GM12872 (cell line): ENCODE results near the gene SDHAF4.

ENCODE experiments used
- TF ChIP-seq, protein P1 (sequence below): IDR thresholded peaks from 3 replicates; pipeline ENCODE4 v1.5.1; 2011; ENCODE audit warnings: low read depth, mild to moderate bottlenecking, low read length, moderate library complexity; ENCODE audit not compliant: insufficient read depth

The SDHAF4 gene

DNA sequence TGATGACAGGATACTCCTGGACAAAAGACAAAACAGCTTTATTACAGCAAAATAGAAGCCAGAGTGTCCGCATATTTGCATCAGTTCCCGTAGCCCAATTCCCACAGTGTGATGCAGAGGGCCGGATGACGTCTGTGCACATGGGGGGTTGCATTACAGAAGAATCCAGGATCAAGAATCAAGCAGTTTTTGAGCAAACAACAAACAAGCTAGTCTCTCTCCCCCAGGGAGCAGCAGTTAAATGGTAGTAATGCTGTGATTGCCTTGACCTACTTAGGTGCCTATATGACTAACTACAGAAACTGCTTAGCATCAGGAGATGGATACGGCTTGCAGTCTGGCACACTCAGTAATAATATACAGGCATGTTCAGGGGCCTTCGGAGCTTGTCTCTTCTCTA lies 3.2 kb upstream of the SDHAF4 start:
- TF ChIP-seq, protein P1, sequence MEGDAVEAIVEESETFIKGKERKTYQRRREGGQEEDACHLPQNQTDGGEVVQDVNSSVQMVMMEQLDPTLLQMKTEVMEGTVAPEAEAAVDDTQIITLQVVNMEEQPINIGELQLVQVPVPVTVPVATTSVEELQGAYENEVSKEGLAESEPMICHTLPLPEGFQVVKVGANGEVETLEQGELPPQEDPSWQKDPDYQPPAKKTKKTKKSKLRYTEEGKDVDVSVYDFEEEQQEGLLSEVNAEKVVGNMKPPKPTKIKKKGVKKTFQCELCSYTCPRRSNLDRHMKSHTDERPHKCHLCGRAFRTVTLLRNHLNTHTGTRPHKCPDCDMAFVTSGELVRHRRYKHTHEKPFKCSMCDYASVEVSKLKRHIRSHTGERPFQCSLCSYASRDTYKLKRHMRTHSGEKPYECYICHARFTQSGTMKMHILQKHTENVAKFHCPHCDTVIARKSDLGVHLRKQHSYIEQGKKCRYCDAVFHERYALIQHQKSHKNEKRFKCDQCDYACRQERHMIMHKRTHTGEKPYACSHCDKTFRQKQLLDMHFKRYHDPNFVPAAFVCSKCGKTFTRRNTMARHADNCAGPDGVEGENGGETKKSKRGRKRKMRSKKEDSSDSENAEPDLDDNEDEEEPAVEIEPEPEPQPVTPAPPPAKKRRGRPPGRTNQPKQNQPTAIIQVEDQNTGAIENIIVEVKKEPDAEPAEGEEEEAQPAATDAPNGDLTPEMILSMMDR: no peak

DNA sequence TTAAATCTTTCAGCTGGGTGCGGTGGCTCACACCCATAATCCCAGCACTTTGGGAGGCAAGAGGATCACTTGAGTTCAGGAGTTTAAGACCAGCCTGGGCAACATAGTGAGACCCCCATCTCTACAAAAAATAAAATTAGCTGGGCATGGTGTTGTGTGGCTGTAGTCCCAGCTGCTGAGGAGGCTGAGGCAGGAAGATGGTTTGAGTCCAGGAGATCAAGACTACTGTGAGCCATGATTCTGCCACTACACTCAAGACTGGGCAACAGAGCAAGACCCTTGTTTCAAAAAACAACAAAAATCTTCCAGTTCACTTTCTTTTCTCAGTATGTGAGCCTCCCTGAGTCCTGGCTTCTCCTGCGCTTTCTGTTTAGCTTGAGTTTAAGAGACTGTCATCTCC lies 7.9 kb downstream of the SDHAF4 start:
- TF ChIP-seq, protein P1: no peak

DNA sequence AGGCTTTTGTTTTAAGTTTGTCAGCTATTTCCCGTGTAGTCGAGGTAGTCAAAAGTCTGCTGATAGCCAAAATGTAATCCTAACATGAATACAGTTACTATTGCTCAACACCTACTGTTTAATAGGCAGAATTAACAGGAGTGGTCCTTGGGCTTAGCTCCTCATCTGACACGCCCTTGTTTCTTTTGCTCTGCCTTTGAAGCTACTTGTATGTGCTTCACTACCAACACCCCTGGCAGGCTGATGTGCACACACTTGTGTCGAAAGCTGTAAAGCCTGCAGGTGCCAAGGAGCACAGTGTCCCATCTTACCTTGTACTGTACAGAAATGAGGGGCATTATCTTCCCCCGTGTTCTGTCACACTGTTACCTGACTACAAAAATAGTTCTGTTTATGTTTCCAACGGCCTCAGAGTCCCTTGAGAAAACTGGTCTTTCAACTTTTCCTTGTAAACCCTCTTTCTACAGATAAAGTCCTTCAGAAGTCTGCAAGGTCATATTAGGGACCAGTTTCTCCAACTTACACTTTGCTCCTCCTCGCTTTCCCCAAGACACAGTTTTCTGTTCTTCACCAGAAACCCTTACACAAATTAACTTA lies 9.3 kb downstream of the SDHAF4 start:
- TF ChIP-seq, protein P1: no peak

DNA sequence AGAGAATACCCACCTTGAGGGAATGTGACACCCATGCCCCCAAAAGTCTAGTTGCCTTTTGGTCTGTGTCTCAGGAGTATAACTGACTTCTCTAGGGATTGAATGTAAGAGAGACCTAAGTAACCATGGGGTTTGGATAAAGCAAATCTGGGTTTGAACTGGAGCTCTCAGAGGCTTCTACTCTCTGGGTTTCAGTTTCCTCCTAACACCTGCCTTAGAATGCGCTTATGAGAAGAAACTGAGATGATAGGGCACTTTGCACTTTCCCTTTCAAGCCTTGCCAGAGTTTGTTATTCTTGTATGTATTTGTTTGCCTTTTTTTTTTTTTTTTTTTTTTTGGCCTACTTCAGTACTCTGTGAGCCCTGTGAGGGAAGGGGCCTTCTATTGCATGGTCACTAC lies 19.4 kb downstream of the SDHAF4 start:
- TF ChIP-seq, protein P1: no peak

DNA sequence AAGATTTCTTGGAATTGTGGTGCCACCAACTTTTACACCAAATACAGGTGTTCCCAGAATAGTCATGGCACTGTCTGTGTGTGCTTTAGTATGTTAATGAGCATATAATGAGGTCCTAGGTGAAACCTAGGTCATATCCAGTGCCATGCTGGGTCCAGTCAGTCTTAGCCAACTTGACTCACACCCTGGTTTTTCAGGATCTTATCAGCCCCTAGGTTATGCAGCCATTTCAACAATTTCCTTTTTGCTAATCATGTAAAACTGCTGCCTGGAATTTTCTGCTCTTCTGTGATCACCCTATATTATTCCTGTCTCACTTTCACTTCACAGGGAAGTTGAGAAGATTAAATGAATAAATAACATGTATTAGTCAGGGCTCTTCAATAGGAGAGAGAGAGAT lies 23.7 kb downstream of the SDHAF4 start:
- TF ChIP-seq, protein P1: no peak

DNA sequence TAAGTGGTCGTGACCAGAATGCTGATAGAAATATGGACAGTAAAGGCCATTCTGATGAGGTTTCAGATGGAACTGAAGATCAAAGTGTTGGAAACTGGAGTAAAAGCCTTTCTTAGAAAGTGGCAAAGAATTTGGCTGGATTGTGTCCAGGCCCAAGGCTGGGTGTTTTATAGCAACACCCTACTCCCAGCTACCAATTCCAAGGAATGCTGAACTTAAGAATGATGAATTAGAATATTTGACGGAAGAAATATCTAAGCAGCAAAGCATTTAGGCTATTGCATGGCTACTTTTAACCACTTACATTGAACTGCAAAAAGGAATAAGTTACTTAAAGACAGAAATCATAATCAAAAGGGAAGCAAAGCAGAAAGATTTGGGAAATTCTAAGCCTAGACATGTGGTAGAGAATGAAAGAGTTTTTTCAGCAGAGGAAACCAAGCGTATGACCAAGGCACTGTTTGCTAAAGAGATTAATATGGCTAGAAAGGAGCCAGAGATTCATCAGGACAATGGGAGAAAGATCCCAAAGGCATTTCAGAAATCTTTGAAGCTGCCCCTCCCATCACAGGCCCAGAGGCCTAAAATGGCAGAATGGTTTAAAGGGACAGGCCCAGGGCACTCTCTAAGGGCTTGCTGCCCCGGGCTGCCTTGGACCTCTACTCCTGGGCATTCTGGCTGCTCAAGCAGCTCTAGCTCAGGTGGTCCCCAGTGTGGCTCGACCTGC lies 25.8 kb downstream of the SDHAF4 start:
- TF ChIP-seq, protein P1: no peak

DNA sequence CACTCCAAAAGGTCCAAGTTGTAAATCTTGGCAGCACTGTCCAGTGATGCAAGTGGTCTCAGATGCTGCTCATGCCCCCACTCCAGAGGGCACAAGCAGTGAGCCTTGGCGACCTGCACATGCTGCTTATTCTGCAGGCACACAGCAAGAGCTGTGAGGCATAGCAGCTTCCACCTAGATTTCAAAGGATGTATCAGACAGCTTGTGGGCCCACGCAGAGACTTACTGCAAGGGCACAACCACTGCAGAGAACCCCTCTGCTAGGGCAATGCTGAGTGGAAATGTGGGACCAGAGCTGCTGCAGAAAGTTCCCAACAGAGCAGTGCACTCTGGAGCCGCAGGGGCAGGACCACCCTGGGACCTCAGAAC lies 26.4 kb downstream of the SDHAF4 start:
- TF ChIP-seq, protein P1: no peak
